ENCODE measurements around the gene FLOT1. TPM values are rescaled to one million over a fixed set of nuclear protein-coding genes. Genes with fewer than 3 reads are reported as not detected.

Gene FLOT1
- total RNA-seq (100 to 1,000 TPM; 172 to 222 TPM), polyA plus RNA-seq (100 to 1,000 TPM; 153 to 213 TPM)
- long read RNA-seq, donor 1, transcript FLOT1-211 (2 exons, 1,001 nt): minor isoform, 7 of 1,646 reads
- long read RNA-seq, donor 1, transcript FLOT1-201 (13 exons, 1,912 nt): major isoform, 1,272 of 1,646 reads
- long read RNA-seq, donor 1, partial matches to known transcripts: 123 of 1,646 reads
- long read RNA-seq, donor 1, other reads (novel, unspliced or antisense): 243 of 1,646 reads
- long read RNA-seq, donor 2, transcript FLOT1-201 (13 exons, 1,912 nt): major isoform, 180 of 337 reads
- long read RNA-seq, donor 2, partial matches to known transcripts: 108 of 337 reads
- long read RNA-seq, donor 2, other reads (novel, unspliced or antisense): 47 of 337 reads

GRCh38 chr6:30742316-30743098, at the start of gene FLOT1:
Gene FLOT1 (minus strand): TSS chr6:30742687. CDS start chr6:30742189, 498 bp downstream.
- Histone ChIP-seq H3K36me3 (ENCODE audit: control insufficient read depth in 1 of 2, insufficient read depth in 2 of 2, low read length in 1 of 2) (peaks cover 0 to 4% of the 10 kb centered on the region in 2 donors), H3K9me3 (ENCODE audit: control insufficient read depth, low read length) (no peaks in the 10 kb centered on the region), H3K27me3 (ENCODE audit: control insufficient read depth in 1 of 2, insufficient read depth in 2 of 2, low read length in 1 of 2) (peaks cover 0 to 7% of the 10 kb centered on the region in 2 donors), H3K4me3 (ENCODE audit: low read length in 2 of 2) (peak within 1 kb of the TSS; percentile 55 to 84), H3K27ac (ENCODE audit: low read depth in 1 of 2, low read length in 2 of 2) (peak within 1 kb of the TSS; percentile 71 to 94), H3K4me1 (ENCODE audit: control insufficient read depth in 1 of 2, insufficient read depth in 2 of 2, low read length in 2 of 2) (no peaks in the 10 kb centered on the region)
- intact Hi-C loops (cut with DNase I): loop anchor here (5.0 to 10.0 kb wide), 6 partner anchors 40 to 342 kb away; partner anchors contain the start of genes MRPS18B (in 1 of the 2) and PPP1R10 (in 1 of the 2)
- ATAC-seq (ENCODE audit: low FRiP score): peak; percentile 95
- peak; percentile 99 to 100 for DNase-seq
- 0 to 1% methylated on average over 65 to 66 of the region's 66 CpGs for WGBS, 2 donors

GRCh38 chr6:30790724-30791383, 48.4 kb upstream of the FLOT1 start:
- ATAC-seq (ENCODE audit: low FRiP score): no peak
- no peaks in the 10 kb centered on the region for H3K27me3 ChIP-seq (ENCODE audit: control insufficient read depth in 1 of 2, insufficient read depth in 2 of 2, low read length in 1 of 2)
- no peaks in the 10 kb centered on the region for H3K36me3 ChIP-seq (ENCODE audit: control insufficient read depth in 1 of 2, insufficient read depth in 2 of 2, low read length in 1 of 2)
- H3K4me1 ChIP-seq (ENCODE audit: control insufficient read depth in 1 of 2, insufficient read depth in 2 of 2, low read length in 2 of 2): no peaks in the 10 kb centered on the region
- H3K27ac ChIP-seq (ENCODE audit: low read depth in 1 of 2, low read length in 2 of 2): no peak overlapping the region
- H3K9me3 ChIP-seq (ENCODE audit: control insufficient read depth, low read length): no peaks in the 10 kb centered on the region
- 91 to 93% methylated on average over 4 of the region's 4 CpGs for WGBS, 2 donors
- intact Hi-C loops (cut with DNase I): no loop called here
- no peak overlapping the region for H3K4me3 ChIP-seq (ENCODE audit: low read length in 2 of 2)
- DNase-seq: peak in 1 of 2 donors; percentile 13

- no peaks in the 10 kb centered on the region for H3K36me3 ChIP-seq (ENCODE audit: control insufficient read depth in 1 of 2, insufficient read depth in 2 of 2, low read length in 1 of 2)
- H3K27me3 ChIP-seq (ENCODE audit: control insufficient read depth in 1 of 2, insufficient read depth in 2 of 2, low read length in 1 of 2): no peaks in the 10 kb centered on the region
- intact Hi-C loops (cut with DNase I): loop anchor here in 1 of 2 donors (5.0 kb wide), 1 partner anchor 33 kb away; no protein-coding TSS in a partner anchor
- no peaks in the 10 kb centered on the region for H3K9me3 ChIP-seq (ENCODE audit: control insufficient read depth, low read length)
- WGBS, 2 donors: 40 to 45% methylated on average over 1 of the region's 1 CpG
- ATAC-seq (ENCODE audit: low FRiP score) (no peak), DNase-seq (peak in 1 of 2 donors; percentile 13)
- H3K27ac ChIP-seq (ENCODE audit: low read depth in 1 of 2, low read length in 2 of 2): no peak overlapping the region
- no peak overlapping the region for H3K4me3 ChIP-seq (ENCODE audit: low read length in 2 of 2)
- H3K4me1 ChIP-seq (ENCODE audit: control insufficient read depth in 1 of 2, insufficient read depth in 2 of 2, low read length in 2 of 2): no peaks in the 10 kb centered on the region
Measured at GRCh38 chr6:30789606-30790005, 47.1 kb upstream of the FLOT1 start.

- H3K9me3 ChIP-seq (ENCODE audit: control insufficient read depth, low read length): no peaks in the 10 kb centered on the region
- peak in 1 of 2 donors; percentile 30 for DNase-seq
- H3K27me3 ChIP-seq (ENCODE audit: control insufficient read depth in 1 of 2, insufficient read depth in 2 of 2, low read length in 1 of 2): no peaks in the 10 kb centered on the region
- H3K36me3 ChIP-seq (ENCODE audit: control insufficient read depth in 1 of 2, insufficient read depth in 2 of 2, low read length in 1 of 2): no peaks in the 10 kb centered on the region
- intact Hi-C loops (cut with DNase I): loop anchor here in 1 of 2 donors (5.0 kb wide), 1 partner anchor 34 kb away; no protein-coding TSS in a partner anchor
- no peak overlapping the region for H3K27ac ChIP-seq (ENCODE audit: low read depth in 1 of 2, low read length in 2 of 2)
- no peak for ATAC-seq (ENCODE audit: low FRiP score)
- no peak overlapping the region for H3K4me3 ChIP-seq (ENCODE audit: low read length in 2 of 2)
- H3K4me1 ChIP-seq (ENCODE audit: control insufficient read depth in 1 of 2, insufficient read depth in 2 of 2, low read length in 2 of 2): no peaks in the 10 kb centered on the region
- 70 to 72% methylated on average over 5 of the region's 5 CpGs for WGBS, 2 donors
Measured at GRCh38 chr6:30787954-30788353, 45.5 kb upstream of the FLOT1 start.

- no peaks in the 10 kb centered on the region for H3K4me1 ChIP-seq (ENCODE audit: control insufficient read depth in 1 of 2, insufficient read depth in 2 of 2, low read length in 2 of 2)
- no peak for DNase-seq
- intact Hi-C loops (cut with DNase I): loop anchor here (5.0 kb wide), 1 partner anchor 40 kb away; the partner anchor contains the start of genes FLOT1 (in 2 of the 2) and IER3 (in 2 of the 2)
- H3K4me3 ChIP-seq (ENCODE audit: low read length in 2 of 2): no peak overlapping the region
- no peaks in the 10 kb centered on the region for H3K9me3 ChIP-seq (ENCODE audit: control insufficient read depth, low read length)
- no peaks in the 10 kb centered on the region for H3K27me3 ChIP-seq (ENCODE audit: control insufficient read depth in 1 of 2, insufficient read depth in 2 of 2, low read length in 1 of 2)
- peak; percentile 46 for ATAC-seq (ENCODE audit: low FRiP score)
- H3K36me3 ChIP-seq (ENCODE audit: control insufficient read depth in 1 of 2, insufficient read depth in 2 of 2, low read length in 1 of 2): no peaks in the 10 kb centered on the region
- peak overlapping the region; percentile 71 to 96 for H3K27ac ChIP-seq (ENCODE audit: low read depth in 1 of 2, low read length in 2 of 2)
Measured at GRCh38 chr6:30782425-30783014, 40.0 kb upstream of the FLOT1 start.

- intact Hi-C loops (cut with DNase I): loop anchor here (1.0 to 5.0 kb wide), 3 partner anchors 29 to 40 kb away; partner anchors contain the start of genes FLOT1 (in 2 of the 2) and IER3 (in 2 of the 2)
- Histone ChIP-seq H3K4me3 (ENCODE audit: low read length in 2 of 2) (no peak overlapping the region), H3K9me3 (ENCODE audit: control insufficient read depth, low read length) (no peaks in the 10 kb centered on the region), H3K27ac (ENCODE audit: low read depth in 1 of 2, low read length in 2 of 2) (peak overlapping the region; percentile 71 to 96), H3K4me1 (ENCODE audit: control insufficient read depth in 1 of 2, insufficient read depth in 2 of 2, low read length in 2 of 2) (no peaks in the 10 kb centered on the region), H3K27me3 (ENCODE audit: control insufficient read depth in 1 of 2, insufficient read depth in 2 of 2, low read length in 1 of 2) (no peaks in the 10 kb centered on the region), H3K36me3 (ENCODE audit: control insufficient read depth in 1 of 2, insufficient read depth in 2 of 2, low read length in 1 of 2) (no peaks in the 10 kb centered on the region)
- DNase-seq: peak; percentile 98 to 99
- peak; percentile 93 for ATAC-seq (ENCODE audit: low FRiP score)
- WGBS, 2 donors: 3% methylated on average over 13 of the region's 13 CpGs
Measured at GRCh38 chr6:30781743-30782424, 39.4 kb upstream of the FLOT1 start.

- ATAC-seq (ENCODE audit: low FRiP score) (no peak), DNase-seq (peak in 1 of 2 donors; percentile 76)
- H3K27me3 ChIP-seq (ENCODE audit: control insufficient read depth in 1 of 2, insufficient read depth in 2 of 2, low read length in 1 of 2): no peaks in the 10 kb centered on the region
- H3K4me3 ChIP-seq (ENCODE audit: low read length in 2 of 2): no peak overlapping the region
- no peaks in the 10 kb centered on the region for H3K36me3 ChIP-seq (ENCODE audit: control insufficient read depth in 1 of 2, insufficient read depth in 2 of 2, low read length in 1 of 2)
- 26 to 56% methylated on average over 4 of the region's 4 CpGs for WGBS, 2 donors
- intact Hi-C loops (cut with DNase I): loop anchor here (1.0 to 5.0 kb wide), 3 partner anchors 29 to 39 kb away; partner anchors contain the start of genes FLOT1 (in 2 of the 2) and IER3 (in 2 of the 2)
- no peaks in the 10 kb centered on the region for H3K4me1 ChIP-seq (ENCODE audit: control insufficient read depth in 1 of 2, insufficient read depth in 2 of 2, low read length in 2 of 2)
- no peaks in the 10 kb centered on the region for H3K9me3 ChIP-seq (ENCODE audit: control insufficient read depth, low read length)
- peak overlapping the region; percentile 89 to 90 for H3K27ac ChIP-seq (ENCODE audit: low read depth in 1 of 2, low read length in 2 of 2)
Measured at GRCh38 chr6:30781395-30781742, 38.9 kb upstream of the FLOT1 start.
